KOPT-K1 (cell line): Measurements from ENCODE around the gene EYS.

Source experiments
- H3K27ac ChIP-seq: fragments of 200-600 bp; sonication (generic); 2 replicates; pipeline ENCODE4 v1.5.1; 2016; ENCODE audit warnings: antibody characterized with exemption, mild to moderate bottlenecking, low read depth, low read length; ENCODE audit not compliant: poor library complexity, severe bottlenecking
- H3K36me3 ChIP-seq: fragments of 200-600 bp; sonication (generic); 2 replicates; pipeline ENCODE4 v1.5.1; 2017; ENCODE audit warnings: antibody characterized with exemption, mild to moderate bottlenecking, low read length, moderate library complexity; ENCODE audit not compliant: insufficient read depth
- H3K9me3 ChIP-seq: fragments of 200-600 bp; sonication (generic); 2 replicates; pipeline ENCODE4 v1.5.1; 2017; ENCODE audit warnings: antibody characterized with exemption, low read length, mild to moderate bottlenecking; ENCODE audit not compliant: insufficient read depth, poor library complexity, severe bottlenecking

EYS gene

GRCh38 chr6:64415926-64416325 lies 1291.1 kb downstream of the EYS start:
- no peaks in the 10 kb centered on the region for H3K36me3 ChIP-seq
- H3K27ac ChIP-seq: no peak overlapping the region
- no peaks in the 10 kb centered on the region for H3K9me3 ChIP-seq

DNA sequence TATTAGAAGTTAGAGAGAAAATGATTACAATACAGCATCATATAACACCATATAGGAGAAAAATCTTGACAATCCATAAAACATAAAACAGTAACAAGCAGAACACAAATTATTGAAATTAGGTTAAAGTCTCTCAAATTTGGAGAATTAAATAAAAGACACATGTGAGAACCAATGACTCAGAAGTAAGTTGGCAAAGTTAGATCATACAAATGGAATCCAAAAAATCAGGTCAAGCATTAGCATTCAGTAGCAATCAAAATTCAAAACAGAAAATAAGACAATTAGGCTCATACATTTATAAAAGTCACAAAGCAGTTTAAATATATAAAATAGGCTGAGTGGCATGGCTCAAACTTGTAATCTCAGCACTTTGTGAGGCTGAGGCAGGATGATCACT lies 1295.8 kb downstream of the EYS start:
- Histone ChIP-seq H3K36me3 (no peaks in the 10 kb centered on the region), H3K27ac (no peak overlapping the region), H3K9me3 (no peaks in the 10 kb centered on the region)

DNA sequence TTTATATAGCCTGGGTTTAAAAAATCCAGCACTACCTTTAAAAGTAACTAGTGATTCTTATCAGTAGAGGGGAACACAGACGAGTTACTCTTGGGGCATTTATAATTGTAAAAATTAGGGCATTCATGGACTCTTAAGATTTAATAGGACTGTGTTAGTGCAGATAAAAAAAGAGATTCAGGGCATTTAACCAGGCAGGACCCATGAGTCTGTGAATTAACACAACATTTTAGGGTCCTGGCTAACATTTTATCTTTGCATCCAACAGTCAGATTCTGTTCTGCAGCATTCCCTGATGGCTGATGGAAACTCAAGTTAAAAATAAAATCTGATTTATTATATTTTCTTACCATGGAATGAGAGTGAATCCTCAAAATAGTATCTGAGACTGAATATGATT lies 1297.1 kb downstream of the EYS start:
- Histone ChIP-seq H3K9me3 (no peaks in the 10 kb centered on the region), H3K27ac (no peak overlapping the region), H3K36me3 (no peaks in the 10 kb centered on the region)

DNA sequence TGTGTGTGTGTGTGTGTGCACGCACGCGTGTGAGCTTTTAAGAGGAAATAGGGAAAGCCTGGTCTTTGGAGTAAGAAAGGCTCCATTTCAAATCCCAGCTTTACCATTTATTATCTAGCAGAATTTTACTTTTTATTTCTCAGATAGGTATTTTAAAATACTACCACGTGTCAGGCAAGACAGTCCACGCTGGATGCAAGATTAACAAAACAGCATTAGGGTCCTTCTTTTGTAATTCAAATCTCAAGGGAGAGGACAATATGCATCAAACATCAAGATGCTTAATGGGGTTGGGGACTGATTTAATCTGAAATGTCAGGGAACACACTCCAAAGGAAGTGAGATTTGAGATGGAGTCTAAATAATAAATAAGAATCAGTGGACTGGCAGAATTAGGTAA lies 1302.6 kb downstream of the EYS start:
- H3K27ac ChIP-seq: no peak overlapping the region

GRCh38 chr6:64383277-64383676 lies 1323.7 kb downstream of the EYS start:
- H3K36me3 ChIP-seq: no peaks in the 10 kb centered on the region
- H3K27ac ChIP-seq: no peak overlapping the region
- no peaks in the 10 kb centered on the region for H3K9me3 ChIP-seq

More for the DNA sequence above, 1302.6 kb downstream of the EYS start:
- no peaks in the 10 kb centered on the region for H3K9me3 ChIP-seq
- H3K36me3 ChIP-seq: no peaks in the 10 kb centered on the region

GRCh38 chr6:64376394-64376793 lies 1330.6 kb downstream of the EYS start:
- no peaks in the 10 kb centered on the region for H3K9me3 ChIP-seq
- H3K27ac ChIP-seq: no peak overlapping the region

DNA sequence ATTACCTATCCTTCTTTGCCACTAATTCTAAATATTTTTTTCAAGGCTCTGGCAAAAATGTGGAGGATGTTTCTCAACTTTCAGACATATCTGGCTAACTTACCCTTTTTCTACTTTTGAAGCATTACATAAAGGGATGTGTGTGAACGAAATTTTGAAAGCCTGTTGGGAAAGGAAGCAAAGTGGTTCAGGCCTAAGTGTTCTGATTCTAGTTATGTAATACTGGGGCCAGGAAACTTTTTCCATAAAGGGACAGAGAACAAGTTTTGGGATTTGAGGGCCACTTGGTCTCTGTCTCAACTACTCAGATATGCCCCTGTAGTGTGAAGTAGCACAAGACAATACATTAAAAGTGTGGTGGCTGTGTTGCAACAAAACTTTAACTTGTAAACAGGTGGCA lies 1349.6 kb downstream of the EYS start:
- H3K36me3 ChIP-seq: no peaks in the 10 kb centered on the region
- H3K9me3 ChIP-seq: no peaks in the 10 kb centered on the region
- no peak overlapping the region for H3K27ac ChIP-seq

More at GRCh38 chr6:64376394-64376793, 1330.6 kb downstream of the EYS start:
- H3K36me3 ChIP-seq: no peaks in the 10 kb centered on the region

DNA sequence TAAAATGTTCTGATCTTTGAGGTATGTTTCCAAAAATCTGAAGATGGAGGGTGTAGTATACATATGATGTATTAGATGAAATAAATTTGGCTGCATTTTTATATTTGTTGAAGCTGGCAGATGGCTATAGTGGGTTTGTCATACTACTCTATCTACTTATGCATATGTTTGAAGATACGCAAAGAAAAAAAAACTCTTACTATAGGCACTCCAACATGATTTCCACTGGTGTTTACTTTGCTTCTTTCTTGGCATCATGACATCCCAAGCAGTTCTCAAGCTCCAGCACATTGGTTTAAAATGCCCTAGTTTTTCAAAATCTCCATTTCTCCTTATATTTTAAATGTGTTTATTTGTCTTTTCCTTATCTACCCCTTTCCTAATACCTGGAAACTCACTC lies 1359.6 kb downstream of the EYS start:
- H3K9me3 ChIP-seq: no peaks in the 10 kb centered on the region
- H3K36me3 ChIP-seq: no peaks in the 10 kb centered on the region
- no peak overlapping the region for H3K27ac ChIP-seq

DNA sequence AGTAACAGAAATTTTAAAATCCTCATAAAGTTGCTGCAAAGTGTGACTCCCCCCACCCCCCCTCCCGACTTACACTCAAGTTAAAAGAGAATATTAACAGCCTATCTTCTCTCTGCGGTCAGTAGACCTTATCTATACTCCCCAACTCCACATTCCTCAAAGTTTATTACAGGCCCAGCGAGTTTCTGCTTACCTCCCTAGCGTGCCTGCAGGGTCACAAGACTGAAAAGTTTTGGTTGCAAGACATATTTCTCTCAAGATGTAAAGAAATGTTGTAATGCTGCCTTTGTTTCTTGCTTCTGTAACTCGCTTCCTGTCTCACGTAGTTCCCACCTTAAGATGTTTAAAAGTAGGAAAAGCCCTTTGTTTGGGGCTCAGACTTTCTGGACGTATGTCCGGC lies 1371.8 kb downstream of the EYS start:
- H3K9me3 ChIP-seq: no peaks in the 10 kb centered on the region
- H3K27ac ChIP-seq: no peak overlapping the region
- no peaks in the 10 kb centered on the region for H3K36me3 ChIP-seq

DNA sequence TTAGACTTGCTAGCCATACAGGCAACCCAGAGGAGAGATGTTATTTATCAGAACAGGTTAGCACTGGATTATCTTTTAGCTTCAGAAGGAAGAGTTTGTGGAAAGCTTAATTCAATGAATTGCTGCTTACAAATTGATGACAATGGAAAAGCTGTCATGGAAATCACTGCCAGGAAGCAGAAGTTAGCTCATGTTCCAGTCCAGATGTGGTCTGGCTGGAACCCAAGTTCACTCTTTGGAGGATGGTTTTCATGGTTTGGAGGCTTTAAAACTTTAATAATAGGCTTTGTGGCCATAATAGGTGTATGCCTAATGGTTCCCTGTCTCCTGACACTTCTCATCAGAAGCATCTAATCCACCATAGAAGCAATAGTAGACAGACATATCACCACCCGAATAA lies 1372.4 kb downstream of the EYS start:
- Histone ChIP-seq H3K36me3 (no peaks in the 10 kb centered on the region), H3K27ac (no peak overlapping the region), H3K9me3 (no peaks in the 10 kb centered on the region)

GRCh38 chr6:64330694-64331307 lies 1376.2 kb downstream of the EYS start:
- Histone ChIP-seq H3K9me3 (no peaks in the 10 kb centered on the region), H3K36me3 (no peaks in the 10 kb centered on the region), H3K27ac (no peak overlapping the region)

GRCh38 chr6:64326939-64327338 lies 1380.1 kb downstream of the EYS start:
- Histone ChIP-seq H3K27ac (no peak overlapping the region), H3K9me3 (no peaks in the 10 kb centered on the region), H3K36me3 (no peaks in the 10 kb centered on the region)

DNA sequence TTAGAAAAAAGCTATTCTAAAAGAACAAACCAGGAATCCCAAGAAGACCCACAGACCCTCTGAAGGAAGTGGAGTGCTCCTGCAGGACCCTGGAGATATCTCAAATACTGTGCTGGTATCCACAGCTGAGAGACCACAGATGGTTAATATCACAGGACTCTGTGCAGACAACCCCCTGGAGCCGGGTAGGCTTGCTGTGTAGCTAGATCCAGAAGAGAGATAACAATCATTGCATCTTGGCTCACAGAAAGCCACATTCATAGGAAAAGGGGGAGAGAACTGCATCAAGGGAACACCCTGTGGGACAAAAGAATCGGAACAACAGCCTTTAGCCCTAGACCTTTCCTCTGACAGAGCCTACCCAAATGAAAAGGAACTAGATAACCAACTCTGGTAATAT lies 1381.9 kb downstream of the EYS start:
- Histone ChIP-seq H3K36me3 (no peaks in the 10 kb centered on the region), H3K27ac (no peak overlapping the region), H3K9me3 (no peaks in the 10 kb centered on the region)

DNA sequence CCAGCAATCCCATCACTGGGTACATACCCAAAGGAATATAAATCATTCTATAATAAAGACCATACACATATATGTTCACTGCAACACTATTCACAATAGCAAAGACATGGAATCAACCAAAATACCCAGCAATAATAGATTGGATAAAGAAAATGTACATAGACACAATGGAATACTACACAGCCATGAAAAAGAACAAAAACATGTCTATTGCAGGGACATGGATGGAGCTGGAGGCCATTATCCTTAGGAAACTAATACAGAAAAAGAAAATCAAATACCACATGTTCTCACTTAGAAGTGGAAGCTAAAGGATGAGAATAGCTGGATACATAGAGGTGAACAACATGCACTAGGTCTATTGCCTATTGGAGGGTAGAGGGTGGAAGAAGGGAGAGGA lies 1396.8 kb downstream of the EYS start:
- H3K36me3 ChIP-seq: no peaks in the 10 kb centered on the region
- H3K27ac ChIP-seq: no peak overlapping the region

DNA sequence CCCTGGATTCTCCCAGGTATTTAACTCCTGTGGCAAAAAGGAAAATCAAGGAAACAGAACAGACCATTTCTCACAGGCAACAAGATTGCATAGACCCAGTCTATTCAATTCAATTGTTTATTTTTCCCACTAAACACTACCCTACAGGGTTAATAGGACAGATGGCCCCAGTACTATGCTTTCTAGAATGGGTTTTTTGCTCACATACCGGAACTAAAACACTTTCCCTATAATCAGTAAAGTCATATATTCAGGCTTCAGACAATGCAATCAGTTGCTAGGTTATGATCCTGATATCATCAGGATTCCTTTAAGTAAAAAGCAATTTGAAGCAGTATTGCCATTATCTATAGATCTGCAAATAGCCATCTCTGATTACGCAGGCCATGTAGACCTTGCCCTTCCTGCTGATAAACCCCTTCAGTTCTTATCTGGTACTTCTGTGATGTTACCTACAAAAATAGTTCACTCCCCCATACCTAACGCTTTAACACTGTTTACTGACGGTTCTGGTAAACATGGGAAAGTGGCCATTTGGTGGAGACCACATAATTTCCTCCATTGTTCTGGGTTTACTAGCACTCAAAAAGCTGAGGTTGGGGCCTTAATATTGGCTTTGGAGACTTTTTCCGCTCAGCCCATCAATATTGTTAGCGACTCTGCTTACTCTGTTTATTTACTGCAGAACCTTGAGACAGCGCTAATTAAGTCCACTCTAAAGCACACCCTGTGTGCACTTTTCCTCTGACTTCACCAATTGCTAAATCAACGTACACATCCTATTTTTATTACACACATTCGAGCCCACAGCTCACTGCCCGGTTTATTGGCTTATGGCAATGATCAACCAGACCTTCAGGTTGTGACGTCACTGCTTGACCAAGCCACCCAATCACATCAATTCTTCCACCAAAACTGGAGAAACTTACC lies 1405.5 kb downstream of the EYS start:
- Histone ChIP-seq H3K9me3 (no peaks in the 10 kb centered on the region), H3K27ac (no peak overlapping the region), H3K36me3 (no peaks in the 10 kb centered on the region)

More for the DNA sequence above, 1396.8 kb downstream of the EYS start:
- H3K9me3 ChIP-seq: no peaks in the 10 kb centered on the region

GRCh38 chr6:64299176-64299575 lies 1407.8 kb downstream of the EYS start:
- no peak overlapping the region for H3K27ac ChIP-seq
- H3K36me3 ChIP-seq: no peaks in the 10 kb centered on the region
- H3K9me3 ChIP-seq: no peaks in the 10 kb centered on the region
